Mucosa of stomach (tissue), 1 donor: ENCODE data around the gene LYRM4.

Source experiments
- H3K27me3 ChIP-seq: one replicate; pipeline ENCODE4 v1.7.0; 2013; ENCODE audit warnings: mild to moderate bottlenecking, low read length; ENCODE audit not compliant: control insufficient read depth, insufficient read depth
- H3K36me3 ChIP-seq: one replicate; pipeline ENCODE4 v1.7.0; 2013; ENCODE audit warnings: low read length; ENCODE audit not compliant: control insufficient read depth, insufficient read depth
- H3K4me1 ChIP-seq: one replicate; pipeline ENCODE4 v1.7.0; 2013; ENCODE audit warnings: mild to moderate bottlenecking, low read length; ENCODE audit not compliant: control insufficient read depth, insufficient read depth
- H3K4me3 ChIP-seq: one replicate; pipeline ENCODE4 v1.7.0; 2013; ENCODE audit warnings: low read length
- H3K9ac ChIP-seq: one replicate; pipeline ENCODE4 v1.7.0; 2013; ENCODE audit warnings: mild to moderate bottlenecking, low read length, moderate library complexity
- H3K9me3 ChIP-seq: one replicate; pipeline ENCODE4 v1.7.0; 2013; ENCODE audit warnings: mild to moderate bottlenecking, low read length, moderate library complexity; ENCODE audit not compliant: control insufficient read depth
- donor health status: Pancreatic carcinoma.

Gene LYRM4

DNA sequence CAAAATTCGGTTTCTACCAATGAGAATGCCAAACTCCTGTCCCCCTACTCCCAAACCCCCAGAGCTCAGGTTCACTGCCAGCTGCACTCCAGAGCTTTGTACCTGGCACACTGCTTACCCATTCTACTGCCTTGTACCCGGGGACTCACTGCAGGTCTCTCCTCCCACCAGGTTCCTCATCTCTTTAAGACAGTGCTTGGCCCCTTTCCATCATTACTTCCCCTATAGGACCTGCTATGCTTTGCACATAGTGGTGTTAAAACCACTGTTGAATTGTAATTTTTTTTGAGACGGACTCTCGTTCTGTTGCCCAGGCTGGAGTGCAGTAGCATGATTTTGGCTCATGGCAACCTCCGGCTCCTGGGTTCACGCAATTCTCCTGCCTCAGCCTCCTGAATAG is 25.9 kb downstream of the LYRM4 start:
- no peaks in the 10 kb centered on the region for H3K9me3 ChIP-seq
- H3K9ac ChIP-seq, result no peak overlapping the region
- no peaks in the 10 kb centered on the region for H3K4me1 ChIP-seq
- no peak overlapping the region for H3K4me3 ChIP-seq
- no peaks in the 10 kb centered on the region for H3K36me3 ChIP-seq
- H3K27me3 ChIP-seq, result no peaks in the 10 kb centered on the region

GRCh38 chr6:5231289-5231688 is 29.5 kb downstream of the LYRM4 start:
- H3K4me3 ChIP-seq, result no peak overlapping the region
- no peaks in the 10 kb centered on the region for H3K27me3 ChIP-seq
- no peaks in the 10 kb centered on the region for H3K36me3 ChIP-seq
- no peaks in the 10 kb centered on the region for H3K4me1 ChIP-seq
- no peak overlapping the region for H3K9ac ChIP-seq
- H3K9me3 ChIP-seq, result no peaks in the 10 kb centered on the region

GRCh38 chr6:5230081-5230480 is 30.7 kb downstream of the LYRM4 start:
- H3K9me3 ChIP-seq, result no peaks in the 10 kb centered on the region
- H3K4me1 ChIP-seq, result no peaks in the 10 kb centered on the region
- H3K27me3 ChIP-seq, result no peaks in the 10 kb centered on the region
- no peak overlapping the region for H3K4me3 ChIP-seq
- H3K9ac ChIP-seq, result no peak overlapping the region
- no peaks in the 10 kb centered on the region for H3K36me3 ChIP-seq

- H3K36me3 ChIP-seq, result no peaks in the 10 kb centered on the region
- H3K9me3 ChIP-seq, result no peaks in the 10 kb centered on the region
- no peak overlapping the region for H3K9ac ChIP-seq
- H3K27me3 ChIP-seq, result no peaks in the 10 kb centered on the region
- H3K4me3 ChIP-seq, result no peak overlapping the region
- H3K4me1 ChIP-seq, result no peaks in the 10 kb centered on the region
Measured at GRCh38 chr6:5229356-5229755, 31.4 kb downstream of the LYRM4 start.

GRCh38 chr6:5223309-5223708 is 37.4 kb downstream of the LYRM4 start:
- H3K4me1 ChIP-seq, result no peaks in the 10 kb centered on the region
- no peaks in the 10 kb centered on the region for H3K36me3 ChIP-seq
- H3K27me3 ChIP-seq, result no peaks in the 10 kb centered on the region

GRCh38 chr6:5220443-5220842 is 40.3 kb downstream of the LYRM4 start:
- H3K27me3 ChIP-seq, result no peaks in the 10 kb centered on the region
- no peak overlapping the region for H3K9ac ChIP-seq
- H3K9me3 ChIP-seq, result no peaks in the 10 kb centered on the region
- H3K36me3 ChIP-seq, result no peaks in the 10 kb centered on the region
- H3K4me3 ChIP-seq, result no peak overlapping the region
- no peaks in the 10 kb centered on the region for H3K4me1 ChIP-seq

More at GRCh38 chr6:5223309-5223708, 37.4 kb downstream of the LYRM4 start:
- H3K9ac ChIP-seq, result no peak overlapping the region
- no peak overlapping the region for H3K4me3 ChIP-seq
- no peaks in the 10 kb centered on the region for H3K9me3 ChIP-seq

DNA sequence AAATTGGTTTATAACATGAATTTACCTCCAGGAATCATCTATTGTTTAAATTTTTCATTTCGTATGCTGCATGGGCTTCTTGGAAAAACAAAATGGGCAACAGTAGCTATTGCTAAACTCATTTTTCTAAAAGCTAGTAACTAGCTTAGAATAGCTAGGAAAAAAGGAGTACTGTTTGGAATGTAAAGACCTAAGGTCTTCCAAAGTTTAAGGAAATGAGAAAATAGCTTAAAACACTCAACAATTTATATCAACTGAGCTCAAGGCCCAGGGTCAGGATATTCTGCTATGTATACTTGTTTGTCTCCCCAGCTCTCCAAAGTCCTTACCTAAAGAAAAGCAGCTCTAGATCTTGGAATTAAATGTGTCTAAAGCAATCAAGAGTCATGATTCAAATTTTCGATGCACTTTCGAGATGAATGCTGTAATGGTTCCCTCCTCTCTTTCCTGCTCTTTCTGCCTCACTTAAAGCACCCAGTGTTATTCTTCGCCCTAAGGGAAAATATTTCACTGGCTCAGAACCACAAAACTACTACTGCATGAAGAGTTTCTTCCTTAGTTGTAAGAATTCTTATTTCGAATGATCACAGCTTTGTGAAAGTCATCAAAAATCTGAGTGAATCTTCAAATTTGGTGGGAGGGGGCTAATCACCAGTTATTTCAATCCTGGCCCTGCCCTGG is 41.6 kb downstream of the LYRM4 start:
- Histone ChIP-seq H3K9me3 (no peaks in the 10 kb centered on the region), H3K36me3 (no peaks in the 10 kb centered on the region), H3K4me3 (no peak overlapping the region), H3K9ac (no peak overlapping the region), H3K4me1 (no peaks in the 10 kb centered on the region), H3K27me3 (no peaks in the 10 kb centered on the region)

DNA sequence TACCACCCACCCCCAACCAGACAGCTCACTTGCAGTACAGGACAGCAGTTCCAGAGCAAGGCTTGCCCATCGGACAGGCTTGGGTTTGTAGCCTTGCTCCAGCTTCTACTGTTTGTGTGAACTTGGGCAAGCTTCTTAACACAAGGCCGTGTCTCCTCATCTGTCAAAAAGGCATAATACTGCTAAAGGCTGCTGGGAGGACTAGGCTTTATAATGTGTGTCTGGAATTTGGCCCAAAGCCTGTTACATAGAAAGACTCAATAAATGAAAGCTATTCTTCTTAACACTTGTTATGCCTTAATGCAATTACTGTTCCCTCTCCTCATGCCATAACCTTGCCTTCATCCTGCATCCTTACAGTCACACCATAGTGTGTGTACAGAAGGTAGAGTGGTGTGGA is 43.4 kb downstream of the LYRM4 start:
- Histone ChIP-seq H3K9ac (no peak overlapping the region), H3K9me3 (no peaks in the 10 kb centered on the region), H3K36me3 (no peaks in the 10 kb centered on the region), H3K27me3 (no peaks in the 10 kb centered on the region), H3K4me3 (no peak overlapping the region), H3K4me1 (no peaks in the 10 kb centered on the region)

DNA sequence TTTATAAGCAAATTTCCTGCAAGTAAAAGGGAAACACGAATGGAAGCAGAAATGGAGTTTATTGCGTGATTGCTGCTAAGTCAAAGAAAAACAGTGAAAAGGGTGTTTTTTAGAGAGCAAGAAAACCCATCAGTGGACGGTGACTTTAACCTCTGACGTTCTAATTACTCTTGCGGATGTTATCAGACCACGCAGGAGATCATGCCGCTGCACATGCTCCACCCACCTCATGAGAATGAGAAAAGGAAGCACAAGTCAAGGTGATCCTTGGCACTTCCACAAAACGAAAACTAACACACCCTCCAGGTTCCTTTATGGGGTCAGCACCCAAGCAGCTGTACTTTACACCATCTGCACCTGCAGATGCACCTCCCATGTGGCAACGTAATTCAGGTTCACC is 45.0 kb downstream of the LYRM4 start:
- Histone ChIP-seq H3K9ac (no peak overlapping the region), H3K9me3 (no peaks in the 10 kb centered on the region), H3K4me3 (no peak overlapping the region), H3K36me3 (no peaks in the 10 kb centered on the region), H3K27me3 (no peaks in the 10 kb centered on the region), H3K4me1 (no peaks in the 10 kb centered on the region)

DNA sequence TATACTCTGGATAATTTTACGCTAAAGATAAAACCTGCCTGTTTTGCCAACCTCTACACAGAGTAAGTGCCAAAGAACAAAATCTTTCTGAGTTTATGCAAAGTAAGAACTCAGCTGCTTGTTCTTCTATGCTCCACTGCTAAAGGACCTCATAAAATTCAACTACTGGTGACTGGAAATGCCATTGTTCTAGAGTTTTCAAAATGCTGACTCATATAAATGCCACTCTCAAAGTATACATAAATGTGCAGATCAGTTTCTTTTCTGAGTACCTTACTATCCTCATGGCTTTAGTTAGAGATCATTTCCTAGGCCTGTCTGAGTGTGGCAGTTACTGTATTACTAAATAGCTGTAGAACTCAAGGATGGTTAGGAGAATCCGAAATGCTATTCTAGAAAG is 45.6 kb downstream of the LYRM4 start:
- H3K4me1 ChIP-seq, result no peaks in the 10 kb centered on the region
- H3K27me3 ChIP-seq, result no peaks in the 10 kb centered on the region
- no peak overlapping the region for H3K4me3 ChIP-seq
- H3K9me3 ChIP-seq, result no peaks in the 10 kb centered on the region
- no peak overlapping the region for H3K9ac ChIP-seq
- no peaks in the 10 kb centered on the region for H3K36me3 ChIP-seq

GRCh38 chr6:5214570-5215052 is 46.1 kb downstream of the LYRM4 start:
- H3K9me3 ChIP-seq, result no peaks in the 10 kb centered on the region
- no peak overlapping the region for H3K9ac ChIP-seq
- H3K4me3 ChIP-seq, result no peak overlapping the region
- no peaks in the 10 kb centered on the region for H3K36me3 ChIP-seq
- no peaks in the 10 kb centered on the region for H3K27me3 ChIP-seq
- no peaks in the 10 kb centered on the region for H3K4me1 ChIP-seq

GRCh38 chr6:5213836-5214235 is 46.9 kb downstream of the LYRM4 start:
- no peak overlapping the region for H3K9ac ChIP-seq
- H3K9me3 ChIP-seq, result no peaks in the 10 kb centered on the region
- H3K36me3 ChIP-seq, result no peaks in the 10 kb centered on the region
- no peaks in the 10 kb centered on the region for H3K27me3 ChIP-seq
- no peak overlapping the region for H3K4me3 ChIP-seq
- no peaks in the 10 kb centered on the region for H3K4me1 ChIP-seq

DNA sequence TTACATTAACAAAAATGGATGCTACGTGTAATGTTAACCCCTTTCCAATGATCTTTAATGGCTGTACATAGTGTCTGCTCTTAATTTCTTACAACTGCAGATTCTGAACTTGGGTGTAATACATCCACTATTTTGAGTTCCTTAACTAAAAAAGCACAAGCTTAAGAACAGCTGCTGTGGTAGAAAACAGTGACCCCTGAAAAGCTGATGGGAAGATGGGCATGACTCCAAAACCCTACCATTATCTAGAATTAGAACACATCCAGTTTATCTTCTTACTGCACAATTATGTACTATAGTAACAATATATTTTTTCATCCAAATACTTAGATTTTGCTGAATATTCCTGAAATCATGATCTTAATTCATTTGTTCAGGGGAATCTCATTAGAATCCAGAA is 49.3 kb downstream of the LYRM4 start:
- Histone ChIP-seq H3K4me3 (no peak overlapping the region), H3K36me3 (no peaks in the 10 kb centered on the region), H3K4me1 (no peaks in the 10 kb centered on the region)

More for the DNA sequence above, 49.3 kb downstream of the LYRM4 start:
- Histone ChIP-seq H3K9me3 (no peaks in the 10 kb centered on the region), H3K27me3 (no peaks in the 10 kb centered on the region), H3K9ac (no peak overlapping the region)
